K562 (cell line): Measurements from ENCODE around the gene AP2A2. TPM values are rescaled to one million over a fixed set of nuclear protein-coding genes. Genes with fewer than 3 reads are reported as not detected.

Experiments used
- ATAC-seq: fragments of 200-7000 bp; cut with Tn5 transposase; 3 replicates; pipeline ENCODE4 v1.9.1; 2020; ENCODE audit warnings: moderate library complexity
- BruUV-seq: library from RNA; stranded (reverse); fragments of 400-500 nt; replicated peaks from 2 replicates; lab custom pipeline; 2021; lab: Mats Ljungman, UMichigan
- CTCF ChIA-PET: fragments of 300-600 bp; formaldehyde crosslinking; extraction: SDS; loops from one replicate; lab custom pipeline; 2021; ENCODE audit warnings: low intra/inter-chr PET ratio; lab: Yijun Ruan, JAX
- POLR2A ChIA-PET: fragments of 300-600, 350-650 bp; sonication (Branson Sonifier 250); formaldehyde crosslinking; extraction: SDS; loops from one replicate; lab custom pipeline; 2021; ENCODE audit warnings: antibody characterized with exemption, inconsistent platforms; lab: Yijun Ruan, JAX
- DNase-seq, 4 experiments: peaks; one replicate each; pipeline versions ENCODE4 v3.0.0 to v3.0.0-alpha.2; 2011 to 2018; ENCODE audit warnings: low spot score in 3 of 4, mixed read lengths in 3 of 4; ENCODE audit errors: extremely low read depth in 1 of 4
- FAIRE-seq: peaks from 2 replicates; lab custom pipeline; 2011; peaks lifted over from hg19 to GRCh38; lab: Jason Lieb, UNC
- H2AFZ ChIP-seq: 2 replicates; pipeline ENCODE4 v1.6.0; 2011; ENCODE audit warnings: low read depth, low read length, control low read depth, inconsistent platforms
- H3K27ac ChIP-seq: fragments of 200-600 bp; 3 replicates; pipeline ENCODE4 v1.8.0; 2011; ENCODE audit warnings: low read depth, mild to moderate bottlenecking, control low read depth, inconsistent platforms, low read length, moderate library complexity, mixed read lengths; ENCODE audit errors: extremely low read depth
- H3K27me3 ChIP-seq, 2 experiments: fragments of 300-600 bp in 1 of 2; 2 replicates in 1 of 2; 3 replicates in 1 of 2; pipeline versions ENCODE4 v1.6.0 to v1.8.0; 2011; ENCODE audit warnings: inconsistent platforms in 2 of 2, low read length in 2 of 2, mild to moderate bottlenecking in 1 of 2, mixed read lengths in 1 of 2, moderate library complexity in 1 of 2; ENCODE audit not compliant: control insufficient read depth in 2 of 2, insufficient read depth in 2 of 2
- H3K36me3 ChIP-seq: fragments of 300-600 bp; 3 replicates; pipeline ENCODE4 v1.8.0; 2011; ENCODE audit warnings: mild to moderate bottlenecking, low read length, inconsistent platforms; ENCODE audit not compliant: control insufficient read depth, insufficient read depth
- H3K4me1 ChIP-seq, 2 experiments: fragments of 200-600 bp in 1 of 2; replicated peaks in 1 of 2; 2 replicates in 1 of 2; 3 replicates in 1 of 2; pipeline versions ENCODE4 v1.5.1 to v1.8.0; 2011; ENCODE audit warnings: inconsistent platforms in 2 of 2, low read length in 2 of 2, mild to moderate bottlenecking in 1 of 2, mixed read lengths in 1 of 2, moderate library complexity in 1 of 2; ENCODE audit not compliant: control insufficient read depth in 2 of 2, insufficient read depth in 2 of 2
- H3K4me2 ChIP-seq: 2 replicates; pipeline ENCODE4 v1.6.1; 2011; ENCODE audit warnings: low read length, control low read depth, inconsistent platforms, mixed read lengths; ENCODE audit not compliant: insufficient read depth
- H3K4me3 ChIP-seq: fragments of 200-600 bp; sonication (generic), shearing (Covaris generic); 2 replicates; pipeline ENCODE4 v1.5.1; 2016; ENCODE audit warnings: control low read depth, inconsistent platforms
- H3K79me2 ChIP-seq: fragments of 200-600 bp; 3 replicates; pipeline ENCODE4 v1.8.0; 2011; ENCODE audit warnings: low read length, inconsistent platforms; ENCODE audit not compliant: control insufficient read depth, insufficient read depth
- H3K9ac ChIP-seq, 2 experiments: 2 replicates each; pipeline versions ENCODE4 v1.6.0 to v1.6.1; 2011; ENCODE audit warnings: low read depth in 2 of 2, low read length in 2 of 2, control low read depth in 1 of 2, inconsistent platforms in 1 of 2, mild to moderate bottlenecking in 1 of 2, mixed read lengths in 1 of 2; ENCODE audit not compliant: insufficient read depth in 1 of 2
- H3K9me1 ChIP-seq: one replicate; pipeline ENCODE4 v1.6.0; 2011; ENCODE audit warnings: inconsistent platforms, mild to moderate bottlenecking, low read length, moderate library complexity; ENCODE audit not compliant: control insufficient read depth, insufficient read depth
- H3K9me3 ChIP-seq: replicated peaks from 2 replicates; pipeline ENCODE4 v1.5.1; 2011; ENCODE audit warnings: low read depth, low read length, inconsistent platforms; ENCODE audit not compliant: control insufficient read depth, insufficient read depth
- H4K20me1 ChIP-seq: replicated peaks from 2 replicates; pipeline ENCODE4 v1.6.1; 2011; ENCODE audit warnings: low read length, inconsistent platforms, mixed read lengths; ENCODE audit not compliant: control insufficient read depth, insufficient read depth
- ETS2 ChIP-seq: IDR thresholded peaks from 2 replicates; pipeline ENCODE4 v1.6.1; 2016; ENCODE audit warnings: borderline replicate concordance, missing genetic modification characterization, mild to moderate bottlenecking, moderate library complexity, missing compliant biosample characterization; ENCODE audit not compliant: poor library complexity, severe bottlenecking
- FOXA1 ChIP-seq: fragments of 450-650 bp; IDR thresholded peaks from 2 replicates; pipeline ENCODE4 v1.6.1; 2016; ENCODE audit warnings: mild to moderate bottlenecking, borderline replicate concordance
- FOXP1 ChIP-seq: sonication (generic); formaldehyde crosslinking; IDR thresholded peaks from 2 replicates; pipeline ENCODE4 v1.8.0; 2022; ENCODE audit warnings: mild to moderate bottlenecking, missing genetic modification reagents
- HDAC2 ChIP-seq: fragments of 450-650 bp; IDR thresholded peaks from 2 replicates; pipeline ENCODE4 v1.6.1; 2016; ENCODE audit warnings: mild to moderate bottlenecking
- PCBP2 ChIP-seq: fragments of 200-400 bp; formaldehyde crosslinking; IDR thresholded peaks from 2 replicates; pipeline ENCODE4 v1.6.1; 2018; ENCODE audit warnings: low read length, low read depth, mild to moderate bottlenecking, moderate library complexity; ENCODE audit not compliant: poor library complexity, severe bottlenecking
- SOX6 ChIP-seq: fragments of 450-650 bp; IDR thresholded peaks from 2 replicates; pipeline ENCODE4 v1.6.1; 2014; ENCODE audit warnings: mild to moderate bottlenecking
- SREBF1 ChIP-seq: fragments of 150-350 bp; IDR thresholded peaks from 2 replicates; pipeline ENCODE4 v1.6.1; 2014; ENCODE audit warnings: antibody characterized with exemption, low read depth, low read length, borderline replicate concordance
- WGBS: fragments of 100-300 bp; shearing (Covaris generic); methylation state at CpG from one replicate; pipeline ENCODE4 v1.1.6; 2016; ENCODE audit warnings: low coverage, mixed read lengths; ENCODE audit not compliant: insufficient coverage; ENCODE audit errors: missing lambda C conversion rate; 5-methylcytosine and 5-hydroxymethylcytosine counted together
- in situ Hi-C: fragments of 300-500 bp; cut with MboI; formaldehyde crosslinking; loops from 4 replicates; pipeline ENCODE4 v1.15.0; 2018; ENCODE audit warnings: inconsistent platforms, mixed read lengths
- intact Hi-C: fragments of 100-400 bp; cut with micrococcal nuclease; formaldehyde crosslinking; loops from 2 replicates; pipeline ENCODE4 v1.14.2; 2022
- polyA plus RNA-seq, 8 experiments: library from polyadenylated mRNA; depleted of rRNA in 4 of 8; stranded (reverse) in 5 of 8; unstranded in 3 of 8; fragments of >200 nt; fragmentation: Nextera tagmentation in 2 of 8; fragmentation: Illumina TruSeq in 1 of 8; extraction: Ambion mirVana in 2 of 8; extraction: Trizol in 1 of 8; gene quantifications; 2 replicates each; pipeline versions ENCODE4 v1.2.1 to v1.2.3, GENCODE V29; 2011 to 2014; ENCODE audit warnings: inconsistent platforms in 1 of 8, missing spikeins in 1 of 8
- total RNA-seq, 7 experiments: library from RNA; depleted of rRNA in 6 of 7; stranded (reverse); fragments of >200 nt in 6 of 7; fragmentation: Illumina TruSeq in 2 of 7; extraction: Trizol in 2 of 7; gene quantifications; 2 replicates each; pipeline versions ENCODE4 v1.2.1 to v1.2.3, GENCODE V29; 2011 to 2021; ENCODE audit warnings: low replicate concordance in 1 of 7
- TF ChIP-seq, protein P1 (sequence below): fragments of 200-800 bp; sonication (Bioruptor generic); IDR thresholded peaks from 2 replicates; pipeline ENCODE4 v1.6.1; 2016; ENCODE audit warnings: missing genetic modification characterization, missing compliant biosample characterization

AP2A2 gene
- total and polyA plus RNA-seq, 9 of the 15 experiments (the other 6 are each of a cell fraction or from before 2014, with no cell fraction given) = 0.69 to 41.7 (median 15.2) TPM

DNA sequence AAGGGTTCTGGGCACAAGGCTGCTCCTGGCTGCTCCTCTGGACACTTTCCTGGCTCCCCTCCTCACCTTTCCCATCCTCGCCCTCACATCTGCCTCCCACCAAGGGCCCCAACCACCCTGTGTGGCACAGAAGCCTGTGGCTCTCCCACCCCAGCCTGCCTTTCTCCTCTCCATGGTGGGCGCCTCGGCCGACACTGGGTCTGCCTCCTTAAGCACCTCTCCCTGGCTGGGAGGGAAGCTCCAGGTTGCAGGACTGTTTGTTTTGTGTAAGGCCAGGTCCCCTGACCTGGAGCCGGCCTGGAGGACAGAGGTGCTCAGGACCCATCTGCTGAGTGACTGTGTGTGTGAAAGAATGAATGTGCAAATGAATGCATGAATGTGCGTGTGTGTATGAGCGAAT, 96.7 kb downstream of the AP2A2 start:
- intact Hi-C loops = no loop called here
- H3K4me1 ChIP-seq = peaks cover 0 to 39% of the 10 kb centered on the region in 2 experiments; a peak in 1 of 5 replicates
- TF ChIP-seq SOX6 (no peak), HDAC2 (no peak), PCBP2 (no peak), FOXP1 (CRISPR knock-in tag) (no peak), SREBF1 (no peak), FOXA1 (no peak), ETS2 (tag) (no peak)
- TF ChIP-seq, protein P1, sequence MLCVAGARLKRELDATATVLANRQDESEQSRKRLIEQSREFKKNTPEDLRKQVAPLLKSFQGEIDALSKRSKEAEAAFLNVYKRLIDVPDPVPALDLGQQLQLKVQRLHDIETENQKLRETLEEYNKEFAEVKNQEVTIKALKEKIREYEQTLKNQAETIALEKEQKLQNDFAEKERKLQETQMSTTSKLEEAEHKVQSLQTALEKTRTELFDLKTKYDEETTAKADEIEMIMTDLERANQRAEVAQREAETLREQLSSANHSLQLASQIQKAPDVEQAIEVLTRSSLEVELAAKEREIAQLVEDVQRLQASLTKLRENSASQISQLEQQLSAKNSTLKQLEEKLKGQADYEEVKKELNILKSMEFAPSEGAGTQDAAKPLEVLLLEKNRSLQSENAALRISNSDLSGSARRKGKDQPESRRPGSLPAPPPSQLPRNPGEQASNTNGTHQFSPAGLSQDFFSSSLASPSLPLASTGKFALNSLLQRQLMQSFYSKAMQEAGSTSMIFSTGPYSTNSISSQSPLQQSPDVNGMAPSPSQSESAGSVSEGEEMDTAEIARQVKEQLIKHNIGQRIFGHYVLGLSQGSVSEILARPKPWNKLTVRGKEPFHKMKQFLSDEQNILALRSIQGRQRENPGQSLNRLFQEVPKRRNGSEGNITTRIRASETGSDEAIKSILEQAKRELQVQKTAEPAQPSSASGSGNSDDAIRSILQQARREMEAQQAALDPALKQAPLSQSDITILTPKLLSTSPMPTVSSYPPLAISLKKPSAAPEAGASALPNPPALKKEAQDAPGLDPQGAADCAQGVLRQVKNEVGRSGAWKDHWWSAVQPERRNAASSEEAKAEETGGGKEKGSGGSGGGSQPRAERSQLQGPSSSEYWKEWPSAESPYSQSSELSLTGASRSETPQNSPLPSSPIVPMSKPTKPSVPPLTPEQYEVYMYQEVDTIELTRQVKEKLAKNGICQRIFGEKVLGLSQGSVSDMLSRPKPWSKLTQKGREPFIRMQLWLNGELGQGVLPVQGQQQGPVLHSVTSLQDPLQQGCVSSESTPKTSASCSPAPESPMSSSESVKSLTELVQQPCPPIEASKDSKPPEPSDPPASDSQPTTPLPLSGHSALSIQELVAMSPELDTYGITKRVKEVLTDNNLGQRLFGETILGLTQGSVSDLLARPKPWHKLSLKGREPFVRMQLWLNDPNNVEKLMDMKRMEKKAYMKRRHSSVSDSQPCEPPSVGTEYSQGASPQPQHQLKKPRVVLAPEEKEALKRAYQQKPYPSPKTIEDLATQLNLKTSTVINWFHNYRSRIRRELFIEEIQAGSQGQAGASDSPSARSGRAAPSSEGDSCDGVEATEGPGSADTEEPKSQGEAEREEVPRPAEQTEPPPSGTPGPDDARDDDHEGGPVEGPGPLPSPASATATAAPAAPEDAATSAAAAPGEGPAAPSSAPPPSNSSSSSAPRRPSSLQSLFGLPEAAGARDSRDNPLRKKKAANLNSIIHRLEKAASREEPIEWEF (CRISPR knock-in tag) = no peak
- TF ChIP-seq, all 486 proteins: peak for 0
- H3K9ac ChIP-seq = no peak overlapping the region
- BruUV-seq = no TSS peak
- CTCF ChIA-PET = no interaction called here
- H3K27ac ChIP-seq = no peak overlapping the region
- no peak for ATAC-seq
- no peak overlapping the region for H3K4me2 ChIP-seq
- H3K4me3 ChIP-seq = no peak overlapping the region
- in situ Hi-C loops = no loop called here
- H4K20me1 ChIP-seq = no peaks in the 10 kb centered on the region; the same call in 1 of the 2 replicates
- POLR2A ChIA-PET = no interaction called here
- no peaks in the 10 kb centered on the region for H3K36me3 ChIP-seq
- peaks cover 0 to 78% of the 10 kb centered on the region in 2 experiments; a peak in 3 of 5 replicates for H3K27me3 ChIP-seq
- no peak overlapping the region for H2AFZ ChIP-seq
- H3K79me2 ChIP-seq = no peaks in the 10 kb centered on the region
- H3K9me3 ChIP-seq = no peaks in the 10 kb centered on the region
- peaks cover 2% of the 10 kb centered on the region for H3K9me1 ChIP-seq
- WGBS = 4% methylated on average over 7 of the region's 7 CpGs
- no peak for FAIRE-seq
- DNase-seq = no peak
